Natural killer cell (primary cell): Measurements from ENCODE around the gene PCBP3. TPM values are rescaled to one million over a fixed set of nuclear protein-coding genes. Genes with fewer than 3 reads are reported as not detected.

Experiments
- ATAC-seq, 3 donors: fragments of 150-1000 bp in 2 of 3; fragments of 200-7000 bp in 1 of 3; cut with Tn5 transposase; 1 replicate in 1 of 3; 2 replicates in 2 of 3; pipeline ENCODE4 v1.10.0; 2021; ENCODE audit warnings: mild to moderate bottlenecking in 2 of 3, moderate library complexity in 2 of 3
- DNase-seq, 2 donors: peaks; one replicate each; pipeline versions ENCODE4 v3.0.0 to v3.0.0-alpha.2; 2013 to 2021; ENCODE audit warnings: mixed read lengths in 1 of 2
- H3K27ac ChIP-seq: one replicate; pipeline ENCODE4 v1.5.1; 2013; ENCODE audit warnings: mild to moderate bottlenecking, low read length
- H3K27me3 ChIP-seq: one replicate; pipeline ENCODE4 v1.6.1; 2013; ENCODE audit warnings: low read length; ENCODE audit not compliant: control insufficient read depth, insufficient read depth
- H3K36me3 ChIP-seq: one replicate; pipeline ENCODE4 v1.6.1; 2013; ENCODE audit warnings: low read length; ENCODE audit not compliant: control insufficient read depth, insufficient read depth
- H3K4me1 ChIP-seq: one replicate; pipeline ENCODE4 v1.6.1; 2013; ENCODE audit warnings: low read length; ENCODE audit not compliant: control insufficient read depth, insufficient read depth
- H3K4me3 ChIP-seq: one replicate; pipeline ENCODE4 v1.5.1; 2013; ENCODE audit warnings: low read length
- H3K9me3 ChIP-seq: one replicate; pipeline ENCODE4 v1.6.1; 2013; ENCODE audit warnings: low read length; ENCODE audit not compliant: control insufficient read depth, insufficient read depth
- H3K27ac Mint-ChIP-seq, 2 donors: one replicate each; pipeline ENCODE4 v1.8.0; 2022; ENCODE audit warnings: mild to moderate bottlenecking in 2 of 2, mixed read lengths in 2 of 2, moderate library complexity in 1 of 2
- H3K27me3 Mint-ChIP-seq, 2 donors: one replicate each; pipeline ENCODE4 v1.8.0; 2022; ENCODE audit warnings: low read depth in 2 of 2, mixed read lengths in 2 of 2
- H3K36me3 Mint-ChIP-seq: one replicate; pipeline ENCODE4 v1.8.0; 2022; ENCODE audit warnings: mixed read lengths
- H3K4me1 Mint-ChIP-seq, 2 donors: one replicate each; pipeline ENCODE4 v1.8.0; 2022; ENCODE audit warnings: mixed read lengths in 2 of 2
- H3K4me3 Mint-ChIP-seq: one replicate; pipeline ENCODE4 v1.8.0; 2022; ENCODE audit warnings: mild to moderate bottlenecking, moderate library complexity, mixed read lengths
- H3K9me3 Mint-ChIP-seq, 2 donors: one replicate each; pipeline ENCODE4 v1.8.0; 2022; ENCODE audit warnings: mixed read lengths in 2 of 2
- WGBS: methylation state at CpG from one replicate; pipeline ENCODE4 v1.1.7; 2013; ENCODE audit warnings: missing lambda C conversion rate; ENCODE audit not compliant: insufficient coverage; 5-methylcytosine and 5-hydroxymethylcytosine counted together
- intact Hi-C: fragments of 100-400 bp; cut with micrococcal nuclease; formaldehyde crosslinking; loops from one replicate; pipeline ENCODE4 v1.14.2; 2022
- total RNA-seq, 4 donors: library from RNA; stranded (reverse); fragments of 120-200 nt in 1 of 4; gene quantifications; one replicate each; pipeline versions ENCODE4 v1.2.3 to v1.2.4, GENCODE V29; 2013 to 2022
- TF ChIP-seq, protein P1 (sequence below): fragments of 200-600 bp; IDR thresholded peaks from one replicate; pipeline ENCODE4 v1.8.0; 2022; ENCODE audit warnings: antibody characterized with exemption

The PCBP3 gene
- total RNA-seq, 3 donors from 2014 or later (not counting 1 experiment from before 2014, with no cell fraction given): 0.50 to 3.0 (median 0.52) TPM

DNA sequence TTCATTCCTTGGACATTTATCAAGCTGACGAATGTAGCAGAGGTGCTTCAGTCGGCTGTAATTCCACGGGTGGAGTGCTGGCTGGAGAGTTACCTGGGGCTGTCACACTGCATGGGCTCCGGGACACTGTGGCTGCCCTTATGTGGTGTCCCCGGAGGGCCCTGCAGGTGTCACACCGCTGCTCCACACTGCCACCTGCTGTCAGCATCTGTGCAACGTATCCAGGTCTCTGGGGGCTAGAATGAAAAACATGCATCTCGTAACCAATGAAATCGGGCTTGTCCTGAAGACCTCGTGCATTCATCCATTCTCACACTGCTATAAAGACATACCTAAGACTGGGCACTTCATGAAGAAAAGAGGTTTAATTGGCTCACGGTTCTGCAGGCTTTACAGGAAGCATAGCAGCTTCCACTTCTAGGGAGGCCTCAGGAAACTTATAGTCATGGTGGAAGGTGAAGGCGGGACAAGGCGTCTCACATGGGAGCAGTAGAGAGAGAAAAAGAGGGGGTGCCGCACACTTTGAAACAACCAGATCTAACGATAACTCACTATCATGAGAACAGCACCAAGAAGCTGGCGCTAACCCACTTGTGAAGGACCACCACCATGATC lies 46.7 kb upstream of the PCBP3 start:
- peaks cover 7% of the 10 kb centered on the region in 2 donors for H3K4me1 Mint-ChIP-seq
- WGBS: 40% methylated on average over 16 of the region's 16 CpGs

DNA sequence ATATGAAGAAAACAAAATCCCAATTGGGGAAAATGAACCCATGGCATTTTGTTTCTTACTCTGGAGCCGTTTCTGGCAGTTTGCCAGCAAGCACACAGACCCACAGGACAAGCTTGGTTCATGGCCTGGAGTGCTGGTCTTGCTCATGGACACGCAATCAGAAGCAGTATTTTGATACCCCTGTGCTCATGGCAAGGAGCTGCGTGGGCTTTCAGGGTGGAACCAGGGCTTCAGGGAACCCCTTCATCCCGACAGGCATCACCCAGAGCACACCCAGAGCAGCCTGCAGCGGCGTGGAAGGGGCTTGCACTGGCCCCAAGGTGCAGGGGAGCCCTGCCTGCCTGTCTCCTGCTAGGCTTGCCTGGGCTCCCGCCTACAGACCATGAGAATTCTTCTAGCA lies 45.4 kb upstream of the PCBP3 start:
- Histone ChIP-seq H3K9me3 (peaks cover 3% of the 10 kb centered on the region), H3K27me3 (no peaks in the 10 kb centered on the region), H3K4me3 (no peak overlapping the region), H3K4me1 (no peaks in the 10 kb centered on the region), H3K36me3 (no peaks in the 10 kb centered on the region), H3K27ac (no peak overlapping the region)
- peaks cover 2% of the 10 kb centered on the region for H3K36me3 Mint-ChIP-seq
- no peak overlapping the region for H3K4me3 Mint-ChIP-seq
- H3K27me3 Mint-ChIP-seq: peaks cover 12 to 18% of the 10 kb centered on the region in 2 donors
- TF ChIP-seq, protein P1, sequence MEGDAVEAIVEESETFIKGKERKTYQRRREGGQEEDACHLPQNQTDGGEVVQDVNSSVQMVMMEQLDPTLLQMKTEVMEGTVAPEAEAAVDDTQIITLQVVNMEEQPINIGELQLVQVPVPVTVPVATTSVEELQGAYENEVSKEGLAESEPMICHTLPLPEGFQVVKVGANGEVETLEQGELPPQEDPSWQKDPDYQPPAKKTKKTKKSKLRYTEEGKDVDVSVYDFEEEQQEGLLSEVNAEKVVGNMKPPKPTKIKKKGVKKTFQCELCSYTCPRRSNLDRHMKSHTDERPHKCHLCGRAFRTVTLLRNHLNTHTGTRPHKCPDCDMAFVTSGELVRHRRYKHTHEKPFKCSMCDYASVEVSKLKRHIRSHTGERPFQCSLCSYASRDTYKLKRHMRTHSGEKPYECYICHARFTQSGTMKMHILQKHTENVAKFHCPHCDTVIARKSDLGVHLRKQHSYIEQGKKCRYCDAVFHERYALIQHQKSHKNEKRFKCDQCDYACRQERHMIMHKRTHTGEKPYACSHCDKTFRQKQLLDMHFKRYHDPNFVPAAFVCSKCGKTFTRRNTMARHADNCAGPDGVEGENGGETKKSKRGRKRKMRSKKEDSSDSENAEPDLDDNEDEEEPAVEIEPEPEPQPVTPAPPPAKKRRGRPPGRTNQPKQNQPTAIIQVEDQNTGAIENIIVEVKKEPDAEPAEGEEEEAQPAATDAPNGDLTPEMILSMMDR: no peak
- ATAC-seq (no peak), DNase-seq (peak in 1 of 2 donors; percentile 25)
- intact Hi-C loops: loop anchor here (10.0 kb wide), 1 partner anchor 303 kb away; no protein-coding TSS in a partner anchor
- no peak overlapping the region for H3K27ac Mint-ChIP-seq
- 73% methylated on average over 7 of the region's 7 CpGs for WGBS
- peaks cover 7% of the 10 kb centered on the region in 2 donors for H3K4me1 Mint-ChIP-seq
- peaks cover under 1 to 2% of the 10 kb centered on the region in 2 donors for H3K9me3 Mint-ChIP-seq

More for the DNA sequence above, 46.7 kb upstream of the PCBP3 start:
- ATAC-seq: peak; percentile 85 to 92 (median 86)
- DNase-seq: peak; percentile 77 to 93
- no peaks in the 10 kb centered on the region for H3K9me3 ChIP-seq
- Mint-ChIP-seq H3K9me3 (no peaks in the 10 kb centered on the region), H3K27me3 (peaks cover 12 to 18% of the 10 kb centered on the region in 2 donors), H3K36me3 (no peaks in the 10 kb centered on the region), H3K27ac (no peak overlapping the region), H3K4me3 (no peak overlapping the region)
- intact Hi-C loops: loop anchor here (1.0 to 10.0 kb wide), 3 partner anchors 42 to 302 kb away; no protein-coding TSS in a partner anchor
- H3K4me3 ChIP-seq: no peak overlapping the region
- H3K27me3 ChIP-seq: no peaks in the 10 kb centered on the region
- TF ChIP-seq, protein P1: peak; percentile 88
- H3K36me3 ChIP-seq: no peaks in the 10 kb centered on the region
- H3K4me1 ChIP-seq: peaks cover 8% of the 10 kb centered on the region
- H3K27ac ChIP-seq: no peak overlapping the region

DNA sequence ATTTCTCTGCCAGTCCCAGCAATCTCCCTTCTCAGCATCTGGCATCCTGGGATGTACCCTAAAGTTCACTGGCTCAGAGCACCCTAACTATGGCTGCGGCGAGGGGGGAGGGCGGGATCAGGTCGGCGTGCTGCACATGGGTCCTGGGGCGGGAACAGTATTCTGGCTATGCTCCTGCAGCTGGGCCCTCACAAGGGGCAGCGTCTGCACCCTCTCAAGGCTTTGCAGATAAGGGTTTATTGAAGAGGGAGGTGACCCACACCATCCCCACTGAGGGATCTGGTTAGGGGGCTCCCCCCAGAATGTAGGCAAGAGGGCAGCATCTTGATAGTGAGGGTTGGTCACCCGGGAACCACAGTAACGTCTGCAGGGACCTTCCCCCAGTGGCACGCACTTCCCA lies 44.9 kb upstream of the PCBP3 start:
- no peak overlapping the region for H3K4me3 ChIP-seq
- peaks cover 2 to 6% of the 10 kb centered on the region in 2 donors for H3K9me3 Mint-ChIP-seq
- H3K27ac ChIP-seq: no peak overlapping the region
- 86% methylated on average over 10 of the region's 10 CpGs for WGBS
- no peak overlapping the region for H3K27ac Mint-ChIP-seq
- ATAC-seq: no peak
- H3K36me3 Mint-ChIP-seq: peaks cover 8% of the 10 kb centered on the region
- H3K4me1 ChIP-seq: no peaks in the 10 kb centered on the region
- H3K9me3 ChIP-seq: peaks cover 3% of the 10 kb centered on the region
- TF ChIP-seq, protein P1: no peak
- H3K4me3 Mint-ChIP-seq: no peak overlapping the region
- no peaks in the 10 kb centered on the region for H3K27me3 ChIP-seq
- H3K36me3 ChIP-seq: no peaks in the 10 kb centered on the region
- DNase-seq: no peak
- peaks cover 7% of the 10 kb centered on the region in 2 donors for H3K4me1 Mint-ChIP-seq
- H3K27me3 Mint-ChIP-seq: peaks cover 12 to 18% of the 10 kb centered on the region in 2 donors
- intact Hi-C loops: loop anchor here (10.0 kb wide), 1 partner anchor 304 kb away; no protein-coding TSS in a partner anchor
